A549 (cell line): ENCODE data around the gene MMP17. TPM values are rescaled to one million over a fixed set of nuclear protein-coding genes. Genes with fewer than 3 reads are reported as not detected.

Experiments used
- ATAC-seq, 2 experiments: fragments of 200-7000 bp in 1 of 2; fragments of >200 bp in 1 of 2; cut with Nextera tagmentation in 1 of 2; cut with Tn5 transposase in 1 of 2; 3 replicates each; pipeline versions ENCODE4 v1.8.0 to v1.9.1; 2018 to 2020; ENCODE audit warnings: mild to moderate bottlenecking in 1 of 2, moderate library complexity in 1 of 2
- CTCF ChIA-PET: fragments of 300-600 bp; sonication (Branson Sonifier 250); formaldehyde crosslinking; extraction: SDS; loops from one replicate; lab custom pipeline; 2021; ENCODE audit warnings: antibody characterized with exemption, inconsistent platforms; lab: Yijun Ruan, JAX
- POLR2A ChIA-PET: fragments of 350-600 bp; formaldehyde crosslinking; extraction: SDS; loops from one replicate; lab custom pipeline; 2021; ENCODE audit warnings: antibody characterized with exemption, inconsistent platforms; lab: Yijun Ruan, JAX
- DNase-seq, 2 experiments: peaks; one replicate each; pipeline versions ENCODE4 v3.0.0 to v3.0.0-alpha.2; 2011 to 2016; ENCODE audit warnings: low read depth in 1 of 2, low spot score in 1 of 2
- FAIRE-seq: peaks from 2 replicates; lab custom pipeline; 2011; peaks lifted over from hg19 to GRCh38; lab: Jason Lieb, UNC
- H3K27ac ChIP-seq, 2 experiments: fragments of >200 bp; sonication (Bioruptor Twin); formaldehyde crosslinking; 3 replicates each; pipeline ENCODE4 v1.5.1; 2016 to 2017
- H3K4me1 ChIP-seq: fragments of >200 bp; sonication (Bioruptor Twin); formaldehyde crosslinking; 3 replicates; pipeline ENCODE4 v1.6.1; 2016
- H3K4me2 ChIP-seq: fragments of >200 bp; sonication (Bioruptor Twin); formaldehyde crosslinking; 3 replicates; pipeline ENCODE4 v1.6.1; 2016
- H3K4me3 ChIP-seq: fragments of >200 bp; sonication (Bioruptor Twin); formaldehyde crosslinking; 3 replicates; pipeline ENCODE4 v1.5.1; 2016
- H3K9me3 ChIP-seq: fragments of >200 bp; sonication (Bioruptor Twin); formaldehyde crosslinking; 3 replicates; pipeline ENCODE4 v1.6.1; 2016
- CBX2 ChIP-seq: fragments of 200-600 bp; sonication (generic); IDR thresholded peaks from 2 replicates; pipeline ENCODE4 v1.6.1; 2016; ENCODE audit warnings: low read depth, mild to moderate bottlenecking, borderline replicate concordance
- CBX8 ChIP-seq: fragments of 200-600 bp; sonication (generic); IDR thresholded peaks from 2 replicates; pipeline ENCODE4 v1.6.1; 2016
- CHD2 ChIP-seq: fragments of 150-350 bp; IDR thresholded peaks from 2 replicates; pipeline ENCODE4 v1.6.1; 2014; ENCODE audit warnings: low read length; ENCODE audit not compliant: partially characterized antibody
- E2F6 ChIP-seq: IDR thresholded peaks from 2 replicates; pipeline ENCODE4 v1.6.1; 2012; ENCODE audit warnings: low read depth, borderline replicate concordance
- EHF ChIP-seq: fragments of 250-450 bp; sonication (Bioruptor Pico); IDR thresholded peaks from 2 replicates; pipeline ENCODE4 v1.5.0; 2020; ENCODE audit warnings: mild to moderate bottlenecking
- ELK1 ChIP-seq: fragments of 150-350 bp; IDR thresholded peaks from 2 replicates; pipeline ENCODE4 v1.6.1; 2014; ENCODE audit warnings: low read depth, mild to moderate bottlenecking, low read length
- EP300 ChIP-seq, 2 experiments: fragments of >200 bp; sonication (Bioruptor Twin); formaldehyde crosslinking; IDR thresholded peaks; 2 replicates in 1 of 2; 3 replicates in 1 of 2; pipeline ENCODE4 v1.6.1; 2016 to 2017
- ESRRA ChIP-seq: fragments of 150-350 bp; IDR thresholded peaks from 2 replicates; pipeline ENCODE4 v1.6.1; 2014; ENCODE audit warnings: mild to moderate bottlenecking, low read length, borderline replicate concordance
- FOXS1 ChIP-seq: fragments of 250-450 bp; sonication (Bioruptor Pico); IDR thresholded peaks from 2 replicates; pipeline ENCODE4 v1.5.0; 2020; ENCODE audit warnings: mild to moderate bottlenecking, moderate library complexity
- HDAC2 ChIP-seq: fragments of 200-600 bp; sonication (generic); IDR thresholded peaks from 2 replicates; pipeline ENCODE4 v1.6.1; 2016
- HEYL ChIP-seq: fragments of 250-450 bp; sonication (Bioruptor Pico); IDR thresholded peaks from 2 replicates; pipeline ENCODE4 v1.8.0; 2021; ENCODE audit warnings: mild to moderate bottlenecking, moderate library complexity
- HMGXB4 ChIP-seq: fragments of 250-450 bp; sonication (Bioruptor Pico); IDR thresholded peaks from 2 replicates; pipeline ENCODE4 v1.5.0; 2021; ENCODE audit warnings: mild to moderate bottlenecking, moderate library complexity, borderline replicate concordance
- HOXB13 ChIP-seq: fragments of 250-450 bp; sonication (Bioruptor Pico); IDR thresholded peaks from 2 replicates; pipeline ENCODE4 v1.5.0; 2020; ENCODE audit warnings: low read depth, mild to moderate bottlenecking, moderate library complexity
- KDM1A ChIP-seq: fragments of 200-600 bp; sonication (generic); IDR thresholded peaks from 2 replicates; pipeline ENCODE4 v1.6.1; 2016; ENCODE audit warnings: low read depth, mild to moderate bottlenecking
- PHF8 ChIP-seq: fragments of 200-600 bp; sonication (generic); IDR thresholded peaks from 2 replicates; pipeline ENCODE4 v1.6.1; 2016; ENCODE audit warnings: low read depth, mild to moderate bottlenecking, antibody characterized with exemption, moderate library complexity, borderline replicate concordance
- RARB ChIP-seq: fragments of 250-450 bp; sonication (Bioruptor Pico); IDR thresholded peaks from 2 replicates; pipeline ENCODE4 v1.8.0; 2021; ENCODE audit warnings: mild to moderate bottlenecking, moderate library complexity
- RFX5 ChIP-seq: fragments of 450-650 bp; IDR thresholded peaks from 2 replicates; pipeline ENCODE4 v1.7.1; 2014; ENCODE audit warnings: antibody characterized with exemption, mild to moderate bottlenecking, moderate library complexity
- TFCP2L1 ChIP-seq: fragments of 250-450 bp; sonication (Bioruptor Pico); IDR thresholded peaks from 2 replicates; pipeline ENCODE4 v1.5.0; 2021; ENCODE audit warnings: mild to moderate bottlenecking
- TP53 ChIP-seq: fragments of 250-450 bp; sonication (Bioruptor Pico); IDR thresholded peaks from 2 replicates; pipeline ENCODE4 v1.5.0; 2021; ENCODE audit warnings: mild to moderate bottlenecking, moderate library complexity
- USF2 ChIP-seq: fragments of 450-650 bp; IDR thresholded peaks from 2 replicates; pipeline ENCODE4 v1.6.1; 2014; ENCODE audit warnings: antibody characterized with exemption
- ZFP36 ChIP-seq: fragments of 450-650 bp; IDR thresholded peaks from 2 replicates; pipeline ENCODE4 v1.6.1; 2014; ENCODE audit warnings: borderline replicate concordance; ENCODE audit not compliant: partially characterized antibody
- ZSCAN20 ChIP-seq: fragments of 250-450 bp; sonication (Bioruptor Pico); IDR thresholded peaks from 2 replicates; pipeline ENCODE4 v1.8.0; 2022; ENCODE audit warnings: mild to moderate bottlenecking, moderate library complexity
- WGBS: methylation state at CpG from one replicate; pipeline ENCODE4 v1.1.6; 2017; ENCODE audit errors: missing lambda C conversion rate; 5-methylcytosine and 5-hydroxymethylcytosine counted together
- polyA plus RNA-seq, 4 experiments: library from polyadenylated mRNA; depleted of rRNA in 3 of 4; stranded (reverse); fragments of >200 nt; fragmentation: RNase III in 1 of 4; extraction: RNeasy Plus Mini Kit Qiagen cat#74134 plus additional on column Dnase treatment in 1 of 4; gene quantifications; 2 replicates in 3 of 4; 3 replicates in 1 of 4; pipeline ENCODE4 v1.2.3, GENCODE V29; 2011 to 2017

Gene MMP17
- polyA plus RNA-seq, 2 of the 4 experiments (the other 2 are of a cell fraction) = 6.2 to 7.9 TPM

GRCh38 chr12:131788070-131788469 lies 40.1 kb upstream of the MMP17 start:
- WGBS = 88% methylated on average over 11 of the region's 11 CpGs
- FAIRE-seq (no peak), ATAC-seq (no peak), DNase-seq (no peak)
- peaks cover 14% of the 10 kb centered on the region for H3K4me1 ChIP-seq
- H3K9me3 ChIP-seq = no peaks in the 10 kb centered on the region
- H3K27ac ChIP-seq = no peak overlapping the region
- H3K4me2 ChIP-seq = no peak overlapping the region
- ChIA-PET CTCF (interaction anchor here (1.2 kb wide), 1 partner anchor 867 kb away, joined by 3 read pairs; no protein-coding TSS in a partner anchor), POLR2A (no interaction called here)
- no peak overlapping the region for H3K4me3 ChIP-seq
- TF ChIP-seq HOXB13 (CRISPR knock-in tag) (no peak), E2F6 (no peak), ZSCAN20 (CRISPR knock-in tag) (no peak), USF2 (no peak), EHF (CRISPR knock-in tag) (no peak), FOXS1 (CRISPR knock-in tag) (no peak), TFCP2L1 (CRISPR knock-in tag) (no peak), CHD2 (no peak), ELK1 (no peak), KDM1A (no peak)

- FAIRE-seq (no peak), ATAC-seq (no peak), DNase-seq (no peak)
- Histone ChIP-seq H3K9me3 (no peaks in the 10 kb centered on the region), H3K4me1 (no peaks in the 10 kb centered on the region; the same call in 2 of the 3 replicates), H3K27ac (no peak overlapping the region), H3K4me3 (no peak overlapping the region), H3K4me2 (no peak overlapping the region)
- WGBS = 92% methylated on average over 11 of the region's 12 CpGs
- TF ChIP-seq HDAC2 (no peak), RFX5 (no peak), EP300 (IDR thresholded peaks at IDR 0.05) (no peak), TP53 (no peak), E2F6 (no peak), PHF8 (no peak), ZFP36 (no peak), ESRRA (no peak), ZSCAN20 (CRISPR knock-in tag) (no peak), HEYL (no peak), RARB (CRISPR knock-in tag) (no peak), FOXS1 (CRISPR knock-in tag) (no peak), CBX8 (no peak), CBX2 (no peak), HMGXB4 (CRISPR knock-in tag) (no peak), HOXB13 (CRISPR knock-in tag) (no peak)
- ChIA-PET POLR2A (no interaction called here), CTCF (interaction anchor here (1.0 to 1.4 kb wide), 2 partner anchors 9 to 15 kb away, joined by 4 read pairs; no protein-coding TSS in a partner anchor)
Observed at GRCh38 chr12:131789638-131790037, 38.6 kb upstream of the MMP17 start.
